Naive thymus-derived CD4-positive, alpha-beta T cell (primary cell): Measurements from ENCODE around the gene CDKL2. TPM values are rescaled to one million over a fixed set of nuclear protein-coding genes. Genes with fewer than 3 reads are reported as not detected.
"Not testable (repeated sequence)": the region's sequence is repeated elsewhere in the genome, so short reads cannot be mapped to it uniquely, and the experiment has no call there.

ENCODE experiments used
- ATAC-seq: fragments of 150-1000 bp; cut with Tn5 transposase; 2 replicates; pipeline ENCODE4 v1.10.0; 2021; ENCODE audit warnings: mild to moderate bottlenecking, moderate library complexity
- CTCF ChIA-PET: fragments of 350-600 bp; sonication (Branson Sonifier 250); formaldehyde crosslinking; loops from one replicate; lab custom pipeline; 2021; ENCODE audit warnings: antibody characterized with exemption; lab: Charles Lee
- POLR2A ChIA-PET: fragments of 350-600 bp; sonication (Branson Sonifier 250); formaldehyde crosslinking; loops from one replicate; lab custom pipeline; 2021; ENCODE audit warnings: antibody characterized with exemption, inconsistent platforms; lab: Charles Lee
- DNase-seq, 9 donors: peaks; one replicate each; pipeline versions ENCODE4 v3.0.0 to v3.0.0-alpha.2; 2020 to 2022; ENCODE audit warnings: mixed read lengths in 1 of 9
- H3K27ac ChIP-seq: one replicate; pipeline ENCODE4 v1.7.0; 2013; ENCODE audit warnings: mild to moderate bottlenecking, low read depth, low read length, moderate library complexity
- H3K27me3 ChIP-seq, 2 donors: one replicate each; pipeline ENCODE4 v1.7.0; 2013; ENCODE audit warnings: low read length in 2 of 2, mild to moderate bottlenecking in 2 of 2, moderate library complexity in 2 of 2; ENCODE audit not compliant: control insufficient read depth in 2 of 2, insufficient read depth in 2 of 2
- H3K36me3 ChIP-seq, 3 experiments: 1 replicate in 2 of 3; 2 replicates in 1 of 3; pipeline ENCODE4 v1.7.0; 2013; ENCODE audit warnings: low read length in 3 of 3, mild to moderate bottlenecking in 3 of 3, moderate library complexity in 1 of 3; ENCODE audit not compliant: insufficient read depth in 3 of 3, control insufficient read depth in 2 of 3
- H3K4me1 ChIP-seq, 2 donors: one replicate each; pipeline ENCODE4 v1.7.0; 2013; ENCODE audit warnings: low read length in 2 of 2, mild to moderate bottlenecking in 2 of 2, moderate library complexity in 1 of 2; ENCODE audit not compliant: control insufficient read depth in 2 of 2, insufficient read depth in 2 of 2
- H3K4me3 ChIP-seq: 2 replicates; pipeline ENCODE4 v1.7.0; 2013; ENCODE audit warnings: mild to moderate bottlenecking, low read length
- H3K9me3 ChIP-seq, 3 experiments: 1 replicate in 2 of 3; 2 replicates in 1 of 3; pipeline ENCODE4 v1.7.0; 2013; ENCODE audit warnings: low read length in 3 of 3; ENCODE audit not compliant: control insufficient read depth in 2 of 3
- H3K27ac Mint-ChIP-seq, 9 donors: one replicate each; pipeline ENCODE4 v1.8.0; 2020 to 2022; ENCODE audit warnings: mixed read lengths in 9 of 9, mild to moderate bottlenecking in 8 of 9, moderate library complexity in 5 of 9, inconsistent platforms in 2 of 9
- H3K27me3 Mint-ChIP-seq, 5 donors: one replicate each; pipeline ENCODE4 v1.8.0; 2021 to 2022; ENCODE audit warnings: mixed read lengths in 5 of 5, mild to moderate bottlenecking in 1 of 5
- H3K36me3 Mint-ChIP-seq, 5 donors: one replicate each; pipeline ENCODE4 v1.8.0; 2020 to 2022; ENCODE audit warnings: mixed read lengths in 5 of 5, mild to moderate bottlenecking in 3 of 5, inconsistent platforms in 1 of 5
- H3K4me1 Mint-ChIP-seq, 7 donors: one replicate each; pipeline ENCODE4 v1.8.0; 2020 to 2022; ENCODE audit warnings: mixed read lengths in 7 of 7, mild to moderate bottlenecking in 3 of 7, inconsistent platforms in 1 of 7
- H3K4me3 Mint-ChIP-seq, 10 donors: one replicate each; pipeline ENCODE4 v1.8.0; 2020 to 2022; ENCODE audit warnings: mild to moderate bottlenecking in 10 of 10, mixed read lengths in 10 of 10, moderate library complexity in 6 of 10, inconsistent platforms in 2 of 10
- H3K9me3 Mint-ChIP-seq, 11 donors: one replicate each; pipeline ENCODE4 v1.8.0; 2020 to 2022; ENCODE audit warnings: mixed read lengths in 11 of 11, mild to moderate bottlenecking in 4 of 11, inconsistent platforms in 1 of 11, moderate library complexity in 1 of 11
- intact Hi-C, 2 donors: fragments of 100-400 bp; cut with micrococcal nuclease; formaldehyde crosslinking; loops; one replicate each; pipeline ENCODE4 v1.15.1; 2023
- polyA plus RNA-seq, 2 donors: library from polyadenylated mRNA; unstranded; fragments of 300-500 nt; fragmentation: Illumina TruSeq; gene quantifications; one replicate each; pipeline ENCODE4 v1.2.3, GENCODE V29; 2021
- total RNA-seq, 6 experiments: library from RNA in 5 of 6; stranded (reverse) in 5 of 6; gene quantifications; 1 replicate in 5 of 6; 2 replicates in 1 of 6; pipeline ENCODE4 v1.2.3 and lab custom pipeline; 2021 to 2026

The CDKL2 gene
- total and polyA plus RNA-seq, 7 experiments from 2014 or later = 0.18 to 1.2 (median 0.34) TPM

- intact Hi-C loops, H3K4me3 Mint-ChIP-seq, CTCF ChIA-PET, ATAC-seq, H3K4me3 ChIP-seq, H3K27me3 Mint-ChIP-seq, H3K27me3 ChIP-seq, H3K9me3 ChIP-seq, H3K27ac ChIP-seq, POLR2A ChIA-PET, H3K4me1 Mint-ChIP-seq, DNase-seq, H3K27ac Mint-ChIP-seq, H3K4me1 ChIP-seq: not testable (repeated sequence)
- peaks cover 30 to 70% (median 63%) of the 10 kb centered on the region in 5 donors for H3K36me3 Mint-ChIP-seq
- peaks cover 7 to 36% (median 16%) of the 10 kb centered on the region in 11 donors for H3K9me3 Mint-ChIP-seq
- H3K36me3 ChIP-seq = peaks cover 14 to 53% (median 18%) of the 10 kb centered on the region in 3 experiments
Measured at GRCh38 chr4:75531536-75532143, 98.7 kb downstream of the CDKL2 start.

- Mint-ChIP-seq H3K36me3 (peaks cover 35 to 76% (median 72%) of the 10 kb centered on the region in 5 donors), H3K4me1 (peaks cover 0 to 5% (median 3%) of the 10 kb centered on the region in 7 donors), H3K27ac (no peak overlapping the region), H3K9me3 (peaks cover 7 to 34% (median 16%) of the 10 kb centered on the region in 11 donors), H3K27me3 (no peaks in the 10 kb centered on the region), H3K4me3 (no peak overlapping the region)
- DNase-seq (no peak), ATAC-seq (no peak)
- Histone ChIP-seq H3K4me3 (no peak overlapping the region), H3K9me3 (peaks cover 0 to 6% (median 0%) of the 10 kb centered on the region in 3 experiments), H3K27ac (no peak overlapping the region), H3K36me3 (peaks cover 14 to 59% (median 20%) of the 10 kb centered on the region in 3 experiments), H3K4me1 (no peaks in the 10 kb centered on the region), H3K27me3 (no peaks in the 10 kb centered on the region)
- ChIA-PET CTCF (interaction anchor here (0.7 kb wide), 1 partner anchor 16 kb away, joined by 3 read pairs; the partner anchor contains the start of genes RCHY1 and THAP6), POLR2A (no interaction called here)
- intact Hi-C loops = no loop called here
Measured at GRCh38 chr4:75530556-75531322, 99.6 kb downstream of the CDKL2 start.

Other genes starting within 250 kb of the CDKL2 start
- gene RCHY1, start 116.1 kb downstream of the CDKL2 start, total RNA-seq = 10 to 100 TPM; 23.0 to 37.8 (median 29.6) TPM
- gene RCHY1, start 116.1 kb downstream of the CDKL2 start, polyA plus RNA-seq = 10 to 100 TPM; 25.0 to 34.8 TPM
- gene THAP6, start 116.1 kb downstream of the CDKL2 start, total RNA-seq = 10 to 100 TPM; 18.2 to 43.9 (median 25.1) TPM
- gene THAP6, start 116.1 kb downstream of the CDKL2 start, polyA plus RNA-seq = 10 to 100 TPM; 12.3 to 14.0 TPM
- 1 to 10 TPM in 1 of 5 experiments, under 1 TPM in 2, not detected in 2; 0.29 to 2.5 (median 0.54) TPM for gene ODAPH, start 74.5 kb downstream of the CDKL2 start, total RNA-seq
- not detected for gene ODAPH, start 74.5 kb downstream of the CDKL2 start, polyA plus RNA-seq
- 100 to 1,000 TPM; 161 to 299 (median 167) TPM for gene G3BP2, start 42.9 kb upstream of the CDKL2 start, total RNA-seq
- gene G3BP2, start 42.9 kb upstream of the CDKL2 start, polyA plus RNA-seq = 100 to 1,000 TPM; 115 TPM
- 10 to 100 TPM; 17.8 to 54.8 (median 35.0) TPM for gene USO1, start 94.0 kb upstream of the CDKL2 start, total RNA-seq
- gene USO1, start 94.0 kb upstream of the CDKL2 start, polyA plus RNA-seq = 10 to 100 TPM; 23.8 to 27.4 TPM